Uterus (tissue), 4 donors: ENCODE measurements around the gene VPS26B. TPM values are rescaled to one million over a fixed set of nuclear protein-coding genes. Genes with fewer than 3 reads are reported as not detected.

Source experiments
- DNase-seq, 2 donors: peaks; one replicate each; pipeline ENCODE4 v3.0.0-alpha.2; 2019 to 2020
- H3K27ac ChIP-seq, 2 donors: fragments of 200-600 bp; sonication (generic); 1 replicate in 1 of 2; 2 replicates in 1 of 2; pipeline ENCODE4 v1.5.1; 2016 to 2018
- H3K27me3 ChIP-seq, 2 donors: fragments of 200-600 bp; sonication (generic); one replicate each; pipeline ENCODE4 v1.5.1; 2018 to 2019; ENCODE audit warnings: control low read depth in 1 of 2
- H3K36me3 ChIP-seq, 2 donors: fragments of 200-600 bp; sonication (generic); one replicate each; pipeline ENCODE4 v1.5.1; 2019; ENCODE audit warnings: control low read depth in 1 of 2
- H3K4me1 ChIP-seq, 2 donors: fragments of 200-600 bp; sonication (generic); one replicate each; pipeline ENCODE4 v1.5.1; 2018 to 2019; ENCODE audit warnings: control low read depth in 1 of 2
- H3K4me3 ChIP-seq, 2 donors: fragments of 200-600 bp; sonication (generic); 1 replicate in 1 of 2; 2 replicates in 1 of 2; pipeline ENCODE4 v1.5.1; 2018 to 2019; ENCODE audit warnings: mild to moderate bottlenecking in 1 of 2
- H3K9me3 ChIP-seq, 2 donors: fragments of 200-600 bp; sonication (generic); one replicate each; pipeline ENCODE4 v1.5.1; 2019; ENCODE audit warnings: control low read depth in 1 of 2
- CTCF ChIP-seq, 4 experiments: fragments of 200-600 bp in 2 of 4; fragments of 450-650 bp in 2 of 4; sonication (generic) in 2 of 4; IDR thresholded peaks; one replicate each; pipeline ENCODE4 v1.5.1; 2016 to 2019; ENCODE audit warnings: antibody characterized with exemption in 4 of 4, mild to moderate bottlenecking in 2 of 4, moderate library complexity in 1 of 4
- POLR2A ChIP-seq, 2 donors: fragments of 450-650 bp; IDR thresholded peaks; one replicate each; pipeline ENCODE4 v1.6.1; 2016; ENCODE audit warnings: antibody characterized with exemption in 2 of 2, mild to moderate bottlenecking in 1 of 2, moderate library complexity in 1 of 2
- intact Hi-C: fragments of 100-400 bp; cut with DNase I; formaldehyde crosslinking; loops from one replicate; pipeline ENCODE4 v1.15.1; 2023; ENCODE audit warnings: low total_unique reads
- total RNA-seq, 4 donors: library from RNA; depleted of rRNA in 3 of 4; stranded (reverse); fragments of >200 nt in 3 of 4; gene quantifications; one replicate each; pipeline versions ENCODE4 v1.1.0 to v1.2.4, GENCODE V29; 2014 to 2023
- donor health status: DM: yes; HTN: yes; CAD: no.

The VPS26B gene
- total RNA-seq, 4 donors from 2014 or later: 10.6 to 46.5 (median 39.8) TPM

DNA sequence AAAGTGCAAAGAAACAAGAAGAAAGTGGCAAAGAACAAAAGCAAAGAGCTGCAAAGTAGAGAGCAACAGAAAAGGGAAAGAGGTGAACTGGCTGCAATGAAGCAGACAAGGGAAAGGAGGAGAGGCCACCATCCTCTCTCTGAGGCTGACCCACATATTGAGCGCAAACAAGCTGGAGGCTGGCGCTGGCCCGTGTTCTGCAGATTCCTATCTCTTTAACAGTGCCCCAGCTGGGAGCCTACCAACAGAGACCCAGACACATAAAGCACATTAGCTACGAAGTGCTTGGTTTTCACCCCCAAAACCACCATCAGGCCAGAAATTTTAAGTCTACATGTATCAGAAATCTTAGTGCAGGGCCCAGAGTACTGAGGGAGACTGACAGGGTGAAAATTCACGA lies 18.3 kb upstream of the VPS26B start:
- no peaks in the 10 kb centered on the region for H3K9me3 ChIP-seq
- intact Hi-C loops: no loop called here
- H3K4me3 ChIP-seq: no peak overlapping the region
- H3K36me3 ChIP-seq: no peaks in the 10 kb centered on the region
- no peaks in the 10 kb centered on the region for H3K4me1 ChIP-seq
- no peak for DNase-seq
- TF ChIP-seq POLR2A (IDR thresholded peaks at IDR 0.05) (no peak), CTCF (IDR thresholded peaks at IDR 0.05) (no peak)
- H3K27me3 ChIP-seq: no peaks in the 10 kb centered on the region
- no peak overlapping the region for H3K27ac ChIP-seq

GRCh38 chr11:134207538-134208239 lies 16.8 kb upstream of the VPS26B start:
- Histone ChIP-seq H3K36me3 (no peaks in the 10 kb centered on the region), H3K9me3 (no peaks in the 10 kb centered on the region), H3K4me3 (no peak overlapping the region), H3K4me1 (no peaks in the 10 kb centered on the region), H3K27ac (no peak overlapping the region), H3K27me3 (no peaks in the 10 kb centered on the region)
- peak in 1 of 2 donors; percentile 35 for DNase-seq
- TF ChIP-seq CTCF (IDR thresholded peaks at IDR 0.05): peak; percentile 41 to 59 (median 50)
- no peak for TF ChIP-seq POLR2A (IDR thresholded peaks at IDR 0.05)
- intact Hi-C loops: no loop called here

GRCh38 chr11:134215836-134216235 lies 8.6 kb upstream of the VPS26B start:
- no peak for DNase-seq
- intact Hi-C loops: loop anchor here (10.0 kb wide), 1 partner anchor 49 kb away; no protein-coding TSS in a partner anchor
- Histone ChIP-seq H3K27me3 (no peaks in the 10 kb centered on the region), H3K4me3 (no peak overlapping the region), H3K27ac (no peak overlapping the region), H3K4me1 (no peaks in the 10 kb centered on the region), H3K9me3 (no peaks in the 10 kb centered on the region), H3K36me3 (no peaks in the 10 kb centered on the region)
- TF ChIP-seq POLR2A (IDR thresholded peaks at IDR 0.05) (no peak), CTCF (IDR thresholded peaks at IDR 0.05) (no peak)

DNA sequence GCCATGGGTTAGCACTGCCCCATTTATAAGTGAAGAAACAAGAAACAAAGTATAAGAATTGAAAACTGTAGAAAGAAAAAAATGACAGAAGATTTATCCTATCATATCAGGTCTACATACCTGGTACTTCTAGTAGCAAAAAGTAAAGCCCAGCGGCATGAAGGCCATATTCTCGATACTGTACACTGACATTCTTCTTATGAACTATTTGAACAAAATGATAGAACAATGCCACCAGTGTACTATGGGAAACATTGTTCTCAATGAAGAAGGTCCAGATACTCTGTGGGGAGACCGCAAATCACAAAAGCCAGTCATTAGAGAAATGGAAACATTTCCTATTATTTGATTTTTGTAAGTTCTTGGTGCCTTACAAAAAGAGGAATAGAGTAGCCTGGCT lies 7.7 kb upstream of the VPS26B start:
- intact Hi-C loops: loop anchor here (10.0 kb wide), 1 partner anchor 48 kb away; no protein-coding TSS in a partner anchor
- H3K4me3 ChIP-seq: no peak overlapping the region
- H3K27me3 ChIP-seq: no peaks in the 10 kb centered on the region
- TF ChIP-seq CTCF (IDR thresholded peaks at IDR 0.05) (no peak), POLR2A (IDR thresholded peaks at IDR 0.05) (no peak)
- no peak overlapping the region for H3K27ac ChIP-seq
- H3K36me3 ChIP-seq: no peaks in the 10 kb centered on the region
- H3K9me3 ChIP-seq: no peaks in the 10 kb centered on the region
- H3K4me1 ChIP-seq: no peaks in the 10 kb centered on the region
- DNase-seq: no peak

DNA sequence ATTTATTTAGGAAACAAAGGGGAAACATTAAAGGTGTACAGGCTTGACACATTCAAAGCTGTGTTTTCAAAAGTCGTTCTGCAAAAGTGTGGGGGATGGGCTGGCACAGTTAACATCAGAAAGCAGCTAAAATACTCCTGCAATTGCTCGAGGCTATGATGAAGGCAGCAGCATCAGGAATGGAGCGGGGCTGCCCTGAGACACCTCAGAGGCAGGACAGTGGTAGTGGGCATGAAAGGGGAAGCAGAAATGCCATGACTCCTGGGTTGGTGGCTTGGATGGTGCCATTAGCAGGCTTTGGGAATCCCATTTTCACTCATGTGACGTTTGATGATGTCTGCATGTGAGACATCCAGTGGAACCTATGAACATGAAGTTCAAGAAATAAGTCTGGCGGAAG lies 1.4 kb upstream of the VPS26B start:
- H3K4me3 ChIP-seq: peak overlapping the region; percentile 81 to 98
- no peaks in the 10 kb centered on the region for H3K36me3 ChIP-seq
- DNase-seq: no peak
- peaks cover 0 to 9% of the 10 kb centered on the region in 2 donors for H3K4me1 ChIP-seq
- H3K27me3 ChIP-seq: no peaks in the 10 kb centered on the region
- peak overlapping the region in 1 of 2 donors; percentile 96 for H3K27ac ChIP-seq
- no peak for TF ChIP-seq CTCF (IDR thresholded peaks at IDR 0.05)
- no peak for TF ChIP-seq POLR2A (IDR thresholded peaks at IDR 0.05)
- H3K9me3 ChIP-seq: no peaks in the 10 kb centered on the region
- intact Hi-C loops: no loop called here
